ENCODE data around the gene PPP6R2.
A peak's percentile ranks its signal among the peaks of the same experiment; 100 is the strongest.
"Not testable (repeated sequence)": the region's sequence is repeated elsewhere in the genome, so short reads cannot be mapped to it uniquely, and the experiment has no call there.

PPP6R2 gene

GRCh38 chr22:50317674-50318073 lies 25.5 kb upstream of the PPP6R2 start:
- DNase-seq: no peak

- no peak for DNase-seq
These were observed 24.8 kb upstream of the PPP6R2 start for GRCh38 chr22:50318356-50318697.

- DNase-seq: no peak
These were observed 24.3 kb upstream of the PPP6R2 start for GRCh38 chr22:50318698-50319411.

GRCh38 chr22:50319503-50319951 lies 23.6 kb upstream of the PPP6R2 start:
- no peak for DNase-seq

DNA sequence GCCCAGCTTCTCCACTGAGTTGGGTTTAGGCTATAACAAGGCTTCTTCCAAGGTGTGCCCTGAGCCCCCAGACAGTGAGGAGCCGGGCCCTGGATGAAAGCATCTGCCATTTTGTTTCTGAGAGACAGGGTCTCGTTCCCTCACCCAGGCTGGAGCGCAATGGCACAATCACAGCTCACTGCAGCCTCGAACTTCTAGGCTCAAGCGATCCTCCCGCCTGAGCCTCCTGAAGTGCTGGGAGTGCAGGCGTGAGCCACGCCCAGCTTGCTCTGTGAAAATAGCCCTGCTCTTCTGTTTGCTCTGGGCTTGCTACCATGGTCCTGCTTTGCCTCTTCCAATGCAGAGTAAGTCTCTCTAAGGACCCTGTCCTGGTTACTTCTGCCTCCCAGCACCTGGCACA lies 23.0 kb upstream of the PPP6R2 start:
- no peak for DNase-seq

- no peak for DNase-seq
These were observed 22.3 kb upstream of the PPP6R2 start for GRCh38 chr22:50320671-50321325.

- DNase-seq: not testable (repeated sequence)
These were observed 20.6 kb upstream of the PPP6R2 start for GRCh38 chr22:50322382-50323104.

GRCh38 chr22:50323900-50324299 lies 19.2 kb upstream of the PPP6R2 start:
- no peak for DNase-seq

DNA sequence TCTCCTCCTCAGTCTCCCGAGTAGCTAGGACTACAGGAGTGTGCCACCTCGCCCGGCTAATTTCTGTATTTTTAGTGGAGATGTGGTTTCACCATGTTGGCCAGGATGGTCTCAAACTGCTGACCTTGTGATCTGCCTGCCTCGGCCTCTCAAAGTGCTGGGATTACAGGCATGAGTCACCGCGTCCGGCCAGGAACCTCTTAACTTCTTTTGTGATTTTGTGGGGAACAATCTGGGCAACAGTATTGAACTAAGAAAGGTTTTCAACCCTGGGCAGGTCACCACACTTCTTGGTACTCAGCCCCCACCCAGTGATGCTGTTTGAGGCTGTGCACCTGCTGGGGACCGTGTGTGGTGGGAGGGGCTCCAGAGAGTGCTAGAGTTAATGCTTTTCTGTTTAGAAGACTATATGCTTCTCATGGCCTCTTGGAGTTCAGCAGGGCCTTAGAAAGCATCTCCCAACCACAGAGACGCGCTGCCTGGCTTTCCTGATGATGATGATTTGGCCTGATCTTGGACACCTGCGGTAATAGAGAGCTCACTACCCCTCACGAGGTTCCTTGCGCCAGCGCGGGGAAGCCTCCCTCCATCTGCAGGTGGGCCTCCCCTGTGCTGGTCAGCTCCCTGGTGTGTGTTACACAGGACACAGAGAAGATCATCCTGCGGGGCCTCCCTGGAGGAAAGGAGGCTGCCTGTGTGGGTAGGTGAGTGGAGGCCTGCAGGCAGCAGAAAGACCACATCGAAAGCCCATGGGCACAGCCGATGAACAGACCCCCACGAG lies 17.5 kb upstream of the PPP6R2 start:
- no peak for DNase-seq

GRCh38 chr22:50326225-50326955 lies 16.7 kb upstream of the PPP6R2 start:
- no peak for DNase-seq

GRCh38 chr22:50326956-50327710 lies 16.0 kb upstream of the PPP6R2 start, which contains the start of gene DENND6B:
DENND6B (minus strand) TSS chr22:50327012; CDS start chr22:50326988, 24 bp downstream.
- peak; percentile 46 to 78 (median 56) for DNase-seq

- DNase-seq: no peak
These were observed 15.5 kb upstream of the PPP6R2 start for GRCh38 chr22:50327711-50328019.

GRCh38 chr22:50329236-50329635 lies 13.9 kb upstream of the PPP6R2 start:
- no peak for DNase-seq

DNA sequence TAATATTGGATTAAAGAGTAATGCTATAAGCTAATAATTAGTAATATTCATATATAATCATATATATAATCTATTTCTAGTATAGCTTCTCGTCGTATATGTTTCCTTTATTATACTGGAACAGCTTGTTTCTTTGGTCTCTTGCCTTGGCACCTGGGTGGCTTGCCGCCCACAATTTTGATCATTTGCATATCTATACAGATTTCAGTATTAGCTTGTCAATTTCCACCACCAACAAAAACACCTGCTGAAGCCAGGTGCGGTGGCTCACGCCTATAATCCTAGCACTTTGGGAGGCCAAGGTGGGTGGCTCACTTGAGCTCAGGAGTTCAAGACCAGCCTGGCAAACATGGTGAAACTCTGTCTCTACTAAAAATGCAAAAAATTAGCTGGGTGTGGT lies 8.7 kb upstream of the PPP6R2 start:
- not testable (repeated sequence) for DNase-seq

DNA sequence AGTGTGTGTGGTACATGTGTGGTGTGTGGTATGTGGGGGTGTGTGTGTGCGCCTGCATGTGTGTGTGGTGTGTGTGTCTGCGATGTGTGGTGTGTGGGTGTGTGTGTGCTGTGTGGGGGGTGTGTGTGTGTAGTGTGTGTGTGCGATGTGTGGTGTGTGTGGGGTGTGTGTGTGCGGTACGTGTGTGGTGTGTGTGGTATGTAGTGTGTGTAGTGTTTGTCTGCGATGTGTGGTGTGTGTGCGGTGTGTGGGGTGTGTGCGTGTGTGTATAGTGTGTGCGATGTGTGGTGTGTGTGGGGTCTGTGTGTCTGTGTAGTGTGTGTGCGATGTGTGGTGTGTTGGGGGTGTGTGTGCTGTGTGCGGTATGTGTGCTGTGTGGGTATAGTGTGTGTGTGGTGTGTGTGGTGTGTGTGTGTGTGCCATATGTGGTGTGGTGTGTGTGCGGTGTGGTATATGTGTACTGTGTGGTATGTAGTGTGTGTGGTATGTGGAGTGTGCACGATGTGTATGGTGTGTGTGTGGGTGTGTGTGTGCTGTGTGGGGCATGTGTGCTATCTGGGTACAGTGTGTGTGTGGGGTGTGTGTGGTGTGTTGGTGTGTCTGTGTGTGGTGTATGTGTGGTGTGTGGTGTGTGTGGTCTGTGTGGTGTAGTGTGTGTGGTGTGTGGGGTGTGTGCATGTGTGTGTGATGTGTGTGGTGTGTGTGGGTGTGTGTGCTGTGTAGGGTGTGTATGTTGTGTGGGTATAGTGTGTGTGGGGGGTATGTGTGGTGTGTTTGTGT lies 5.7 kb upstream of the PPP6R2 start:
- no peak for DNase-seq

DNA sequence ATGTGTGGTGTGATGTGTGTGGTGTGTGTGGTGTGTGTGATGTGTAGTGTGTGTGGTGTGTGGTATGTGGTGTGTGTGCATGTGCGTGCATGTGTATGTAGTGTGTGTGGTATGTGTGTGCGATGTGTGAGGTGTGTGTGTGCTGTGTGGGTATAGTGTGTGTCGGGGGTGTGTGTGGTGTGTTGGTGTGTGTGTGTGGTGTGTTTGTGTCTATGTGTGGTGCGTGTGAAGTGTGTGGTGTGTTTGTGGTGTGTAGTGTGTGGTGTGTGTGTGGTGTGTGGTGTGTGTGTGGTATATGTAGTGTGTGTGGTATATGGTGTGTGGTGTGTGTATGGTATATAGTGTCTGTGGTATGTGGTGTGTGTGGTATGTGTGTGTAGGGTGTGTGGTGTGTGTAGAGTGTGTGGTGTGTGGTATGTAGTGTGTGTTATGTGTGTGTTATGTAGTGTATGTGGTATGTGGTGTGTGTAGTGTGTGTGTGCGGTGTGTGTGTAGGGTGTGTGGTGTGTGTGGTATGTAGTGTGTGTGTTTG lies 5.0 kb upstream of the PPP6R2 start:
- no peak for DNase-seq

GRCh38 chr22:50338860-50339462 lies 4.2 kb upstream of the PPP6R2 start:
- peak in 1 of 5 experiments; percentile 52 for DNase-seq

DNA sequence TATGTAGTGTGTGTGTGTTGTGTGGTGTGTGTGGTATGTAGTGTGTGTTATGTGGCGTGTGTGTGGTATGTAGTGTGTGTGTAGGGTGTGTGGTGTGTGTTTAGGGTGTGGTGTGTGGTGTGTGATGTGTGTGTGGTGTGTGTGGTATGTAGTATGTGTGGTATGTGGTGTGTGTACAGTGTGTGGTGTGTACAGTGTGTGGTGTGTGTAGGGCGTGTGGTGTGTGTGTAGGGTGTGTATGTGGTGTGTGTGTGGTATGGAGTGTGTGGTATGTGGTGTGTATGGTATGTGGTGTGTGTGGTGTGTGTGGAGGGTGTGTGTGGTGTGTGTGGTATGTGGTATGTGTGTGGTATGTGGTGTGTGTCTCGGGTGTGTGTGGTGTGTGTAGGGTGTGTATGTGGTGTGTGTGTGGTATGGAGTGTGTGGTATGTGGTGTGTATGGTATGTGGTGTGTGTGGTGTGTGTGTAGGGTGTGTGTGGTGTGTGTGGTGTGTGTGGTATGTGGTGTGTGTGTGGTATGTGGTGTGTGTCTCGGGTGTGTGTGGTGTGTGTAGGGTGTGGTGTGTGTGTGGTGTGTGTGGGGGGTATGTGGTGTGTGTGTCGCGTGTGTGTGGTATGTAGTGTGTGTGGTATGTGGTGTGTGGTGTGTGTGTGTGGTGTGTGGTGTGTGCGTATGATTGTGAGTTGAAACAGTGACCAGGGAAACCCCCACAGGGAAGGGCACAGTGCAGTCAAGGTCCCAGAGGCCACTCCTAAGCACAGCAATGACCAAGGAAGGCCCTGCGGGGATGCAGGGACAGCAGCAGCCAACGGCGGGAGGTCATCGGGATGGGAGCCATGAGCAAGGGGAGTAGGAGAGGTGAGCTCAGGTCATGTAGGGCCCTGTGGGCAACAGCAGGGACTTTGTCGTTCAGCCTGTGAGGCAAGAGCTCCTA lies 2.9 kb upstream of the PPP6R2 start:
- peak in 1 of 5 experiments; percentile 65 for DNase-seq
